Measurements from ENCODE around the gene ACSS2.

DNA sequence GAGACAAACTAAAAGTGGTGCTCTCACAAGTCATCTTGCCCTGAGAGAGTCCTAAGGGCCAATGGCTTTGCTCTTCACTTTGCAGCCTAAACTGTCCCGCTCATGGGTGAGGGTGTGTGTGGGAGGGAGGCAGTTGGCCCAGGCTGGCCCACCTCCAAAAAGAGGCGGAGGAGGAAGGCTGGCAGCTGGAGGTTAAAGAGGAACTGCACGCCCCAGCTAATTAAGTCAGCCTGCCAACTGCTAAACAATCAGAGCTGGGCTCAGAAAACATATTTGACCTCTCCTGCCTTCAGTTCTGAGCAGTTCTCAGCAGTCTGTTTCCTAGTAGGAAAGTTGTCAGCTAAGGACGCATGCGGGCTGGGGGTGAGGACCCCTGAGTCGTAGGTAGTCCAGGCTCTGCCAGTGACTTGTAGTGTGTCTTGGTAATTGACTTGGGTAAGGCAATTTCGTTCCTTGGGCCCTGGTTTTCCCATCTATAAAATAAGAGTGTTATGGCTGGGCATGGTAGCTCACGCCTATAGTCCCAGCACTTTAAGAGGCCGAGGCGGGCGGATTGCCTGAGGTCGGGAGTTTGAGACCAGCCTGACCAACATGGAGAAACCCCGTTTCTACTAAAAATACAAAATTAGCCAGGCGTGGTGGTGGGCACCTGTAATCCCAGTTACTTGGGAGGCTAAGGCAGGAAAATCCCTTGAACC, 62.2 kb downstream of the ACSS2 start:
- TF ChIP-seq POLR2A (IDR thresholded peaks at IDR 0.05; ENCODE audit: low read depth, low read length) (no peak), TAF1 (IDR thresholded peaks at IDR 0.05; ENCODE audit: borderline replicate concordance, low read depth, low read length) (no peak)

All from GM12892 (cell line).